Measurements from ENCODE around the gene GMDS. TPM values are rescaled to one million over a fixed set of nuclear protein-coding genes. Genes with fewer than 3 reads are reported as not detected.

Gene GMDS
- total RNA-seq, 3 donors from 2014 or later (not counting 1 experiment from before 2014, with no cell fraction given), result 23.6 to 31.0 (median 26.4) TPM

GRCh38 chr6:1820165-1820564 lies 425.2 kb downstream of the GMDS start:
- Mint-ChIP-seq H3K4me1 (no peaks in the 10 kb centered on the region), H3K36me3 (no peaks in the 10 kb centered on the region), H3K9me3 (no peaks in the 10 kb centered on the region), H3K27ac (no peak overlapping the region), H3K27me3 (ENCODE audit: low read depth in 2 of 2) (no peaks in the 10 kb centered on the region), H3K4me3 (no peak overlapping the region)
- no peak for TF ChIP-seq CTCF (IDR thresholded peaks at IDR 0.05)
- Histone ChIP-seq H3K27ac (ENCODE audit: low read length) (no peak overlapping the region), H3K36me3 (ENCODE audit: control insufficient read depth, insufficient read depth, low read length) (no peaks in the 10 kb centered on the region), H3K4me1 (ENCODE audit: control insufficient read depth, insufficient read depth, low read length) (no peaks in the 10 kb centered on the region), H3K4me3 (ENCODE audit: low read length) (no peak overlapping the region), H3K9me3 (ENCODE audit: control insufficient read depth, insufficient read depth, low read length) (no peaks in the 10 kb centered on the region), H3K27me3 (ENCODE audit: control insufficient read depth, insufficient read depth, low read length) (no peaks in the 10 kb centered on the region)
- WGBS (ENCODE audit: insufficient coverage), result no CpG with 5 or more reads among the region's 1 CpG
- intact Hi-C loops (cut with micrococcal nuclease), result no loop called here
- ATAC-seq, result no peak
- DNase-seq, result no peak

- no peak for TF ChIP-seq CTCF (IDR thresholded peaks at IDR 0.05)
- 100% methylated on average over 2 of the region's 3 CpGs for WGBS (ENCODE audit: insufficient coverage)
- Histone ChIP-seq H3K27me3 (ENCODE audit: control insufficient read depth, insufficient read depth, low read length) (no peaks in the 10 kb centered on the region), H3K9me3 (ENCODE audit: control insufficient read depth, insufficient read depth, low read length) (no peaks in the 10 kb centered on the region), H3K27ac (ENCODE audit: low read length) (no peak overlapping the region), H3K4me1 (ENCODE audit: control insufficient read depth, insufficient read depth, low read length) (no peaks in the 10 kb centered on the region), H3K36me3 (ENCODE audit: control insufficient read depth, insufficient read depth, low read length) (no peaks in the 10 kb centered on the region), H3K4me3 (ENCODE audit: low read length) (no peak overlapping the region)
- Mint-ChIP-seq H3K4me1 (no peaks in the 10 kb centered on the region), H3K27me3 (ENCODE audit: low read depth in 2 of 2) (no peaks in the 10 kb centered on the region), H3K9me3 (no peaks in the 10 kb centered on the region), H3K36me3 (no peaks in the 10 kb centered on the region), H3K4me3 (no peak overlapping the region), H3K27ac (no peak overlapping the region)
- DNase-seq (no peak), ATAC-seq (no peak)
- intact Hi-C loops (cut with micrococcal nuclease), result no loop called here
Measured at GRCh38 chr6:1819007-1819406, 426.4 kb downstream of the GMDS start.

GRCh38 chr6:1817033-1817761 lies 428.2 kb downstream of the GMDS start:
- H3K27ac Mint-ChIP-seq, result no peak overlapping the region
- no peaks in the 10 kb centered on the region for H3K36me3 Mint-ChIP-seq
- intact Hi-C loops (cut with micrococcal nuclease), result no loop called here
- TF ChIP-seq CTCF (IDR thresholded peaks at IDR 0.05), result no peak
- no peaks in the 10 kb centered on the region for H3K9me3 Mint-ChIP-seq
- Histone ChIP-seq H3K9me3 (ENCODE audit: control insufficient read depth, insufficient read depth, low read length) (no peaks in the 10 kb centered on the region), H3K36me3 (ENCODE audit: control insufficient read depth, insufficient read depth, low read length) (no peaks in the 10 kb centered on the region), H3K4me3 (ENCODE audit: low read length) (no peak overlapping the region), H3K4me1 (ENCODE audit: control insufficient read depth, insufficient read depth, low read length) (no peaks in the 10 kb centered on the region), H3K27ac (ENCODE audit: low read length) (no peak overlapping the region), H3K27me3 (ENCODE audit: control insufficient read depth, insufficient read depth, low read length) (no peaks in the 10 kb centered on the region)
- DNase-seq (no peak), ATAC-seq (no peak)
- H3K27me3 Mint-ChIP-seq (ENCODE audit: low read depth in 2 of 2), result no peaks in the 10 kb centered on the region
- H3K4me1 Mint-ChIP-seq, result no peaks in the 10 kb centered on the region
- no peak overlapping the region for H3K4me3 Mint-ChIP-seq
- 71% methylated on average over 1 of the region's 4 CpGs for WGBS (ENCODE audit: insufficient coverage)
